Tibial nerve (tissue), 4 donors: ENCODE measurements around the gene IQSEC1. TPM values are rescaled to one million over a fixed set of nuclear protein-coding genes. Genes with fewer than 3 reads are reported as not detected.

ENCODE experiments used
- DNase-seq, 2 donors: peaks; one replicate each; pipeline ENCODE4 v3.0.0-alpha.2; 2019; ENCODE audit warnings: low spot score in 2 of 2
- H3K27ac ChIP-seq, 4 donors: fragments of 200-600 bp; sonication (generic) in 3 of 4; one replicate each; pipeline ENCODE4 v1.5.1; 2017 to 2019; ENCODE audit warnings: mild to moderate bottlenecking in 1 of 4
- H3K27me3 ChIP-seq, 2 donors: fragments of 200-600 bp; sonication (generic) in 1 of 2; one replicate each; pipeline versions ENCODE4 v1.5.1 to v1.6.0; 2017 to 2019
- H3K36me3 ChIP-seq, 3 donors: fragments of 200-600 bp; sonication (generic); one replicate each; pipeline ENCODE4 v1.5.1; 2018 to 2019
- H3K4me1 ChIP-seq, 4 donors: fragments of 200-600 bp; sonication (generic) in 3 of 4; one replicate each; pipeline ENCODE4 v1.5.1; 2017 to 2019
- H3K4me3 ChIP-seq, 4 donors: fragments of 200-600 bp; sonication (generic) in 3 of 4; one replicate each; pipeline ENCODE4 v1.5.1; 2017 to 2019; ENCODE audit warnings: mild to moderate bottlenecking in 1 of 4, moderate library complexity in 1 of 4
- H3K9me3 ChIP-seq, 4 donors: fragments of 200-600 bp; sonication (generic) in 3 of 4; one replicate each; pipeline ENCODE4 v1.5.1; 2017 to 2019
- EP300 ChIP-seq, 2 donors: sonication (generic); formaldehyde crosslinking; IDR thresholded peaks; one replicate each; pipeline ENCODE4 v1.6.1; 2017; ENCODE audit warnings: antibody characterized with exemption in 2 of 2, mild to moderate bottlenecking in 1 of 2
- POLR2A ChIP-seq, 2 donors: fragments of 450-650 bp; IDR thresholded peaks; one replicate each; pipeline ENCODE4 v1.6.1; 2017; ENCODE audit warnings: antibody characterized with exemption in 2 of 2, mild to moderate bottlenecking in 2 of 2, moderate library complexity in 2 of 2
- WGBS, 2 donors: methylation state at CpG; one replicate each; pipeline ENCODE4 v1.1.5; 2018; 5-methylcytosine and 5-hydroxymethylcytosine counted together
- total RNA-seq, 4 donors: library from RNA; depleted of rRNA; stranded (reverse); fragments of >200 nt; gene quantifications; one replicate each; pipeline ENCODE4 v1.1.0, GENCODE V29; 2016
- TF ChIP-seq, protein P1 (sequence below), 5 experiments: fragments of 200-600 bp in 3 of 5; fragments of 450-650 bp in 2 of 5; sonication (generic) in 3 of 5; IDR thresholded peaks; one replicate each; pipeline ENCODE4 v1.5.1; 2016 to 2019; ENCODE audit warnings: antibody characterized with exemption in 5 of 5, mild to moderate bottlenecking in 3 of 5, moderate library complexity in 2 of 5

Gene IQSEC1
- total RNA-seq, 4 donors from 2014 or later = 58.2 to 77.5 (median 68.6) TPM

DNA sequence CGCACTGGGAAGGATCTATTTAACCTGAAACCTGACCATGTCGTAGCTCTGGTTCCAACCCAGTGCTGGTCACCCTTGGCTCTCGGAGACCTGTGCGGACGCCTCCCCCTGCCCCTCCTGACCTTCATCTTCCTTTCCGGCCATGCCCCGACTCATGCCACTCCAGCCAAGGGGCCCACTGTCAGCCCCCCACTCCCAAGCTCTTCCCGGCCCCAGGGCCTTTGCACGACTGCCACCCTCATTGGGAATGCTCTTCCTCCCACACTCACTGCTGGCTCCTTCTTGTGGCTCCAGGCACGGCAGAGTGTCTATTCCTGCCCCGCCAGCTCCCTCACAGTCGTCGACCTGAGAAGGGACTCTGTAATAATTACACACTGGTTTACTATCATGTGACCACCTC, 9.4 kb upstream of the IQSEC1 start:
- Histone ChIP-seq H3K27me3 (no peaks in the 10 kb centered on the region), H3K27ac (no peak overlapping the region), H3K4me3 (no peak overlapping the region), H3K4me1 (peaks cover 0 to 52% (median 5%) of the 10 kb centered on the region in 4 donors), H3K9me3 (no peaks in the 10 kb centered on the region), H3K36me3 (no peaks in the 10 kb centered on the region)
- no peak for TF ChIP-seq POLR2A (IDR thresholded peaks at IDR 0.05)
- TF ChIP-seq EP300 (IDR thresholded peaks at IDR 0.05) = no peak
- TF ChIP-seq, protein P1, sequence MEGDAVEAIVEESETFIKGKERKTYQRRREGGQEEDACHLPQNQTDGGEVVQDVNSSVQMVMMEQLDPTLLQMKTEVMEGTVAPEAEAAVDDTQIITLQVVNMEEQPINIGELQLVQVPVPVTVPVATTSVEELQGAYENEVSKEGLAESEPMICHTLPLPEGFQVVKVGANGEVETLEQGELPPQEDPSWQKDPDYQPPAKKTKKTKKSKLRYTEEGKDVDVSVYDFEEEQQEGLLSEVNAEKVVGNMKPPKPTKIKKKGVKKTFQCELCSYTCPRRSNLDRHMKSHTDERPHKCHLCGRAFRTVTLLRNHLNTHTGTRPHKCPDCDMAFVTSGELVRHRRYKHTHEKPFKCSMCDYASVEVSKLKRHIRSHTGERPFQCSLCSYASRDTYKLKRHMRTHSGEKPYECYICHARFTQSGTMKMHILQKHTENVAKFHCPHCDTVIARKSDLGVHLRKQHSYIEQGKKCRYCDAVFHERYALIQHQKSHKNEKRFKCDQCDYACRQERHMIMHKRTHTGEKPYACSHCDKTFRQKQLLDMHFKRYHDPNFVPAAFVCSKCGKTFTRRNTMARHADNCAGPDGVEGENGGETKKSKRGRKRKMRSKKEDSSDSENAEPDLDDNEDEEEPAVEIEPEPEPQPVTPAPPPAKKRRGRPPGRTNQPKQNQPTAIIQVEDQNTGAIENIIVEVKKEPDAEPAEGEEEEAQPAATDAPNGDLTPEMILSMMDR (IDR thresholded peaks at IDR 0.05) = no peak
- WGBS, 2 donors = 80 to 86% methylated on average over 13 of the region's 13 CpGs
- no peak for DNase-seq

GRCh38 chr3:13081603-13082360, 8.6 kb upstream of the IQSEC1 start:
- Histone ChIP-seq H3K9me3 (no peaks in the 10 kb centered on the region), H3K4me3 (no peak overlapping the region), H3K36me3 (no peaks in the 10 kb centered on the region), H3K27me3 (no peaks in the 10 kb centered on the region), H3K4me1 (peaks cover 0 to 49% (median 5%) of the 10 kb centered on the region in 4 donors), H3K27ac (no peak overlapping the region)
- TF ChIP-seq, protein P1 (IDR thresholded peaks at IDR 0.05) = no peak
- TF ChIP-seq EP300 (IDR thresholded peaks at IDR 0.05) (no peak), POLR2A (IDR thresholded peaks at IDR 0.05) (no peak)
- peak in 1 of 2 donors; percentile 44 for DNase-seq
- 66 to 67% methylated on average over 21 to 23 of the region's 23 CpGs for WGBS, 2 donors

DNA sequence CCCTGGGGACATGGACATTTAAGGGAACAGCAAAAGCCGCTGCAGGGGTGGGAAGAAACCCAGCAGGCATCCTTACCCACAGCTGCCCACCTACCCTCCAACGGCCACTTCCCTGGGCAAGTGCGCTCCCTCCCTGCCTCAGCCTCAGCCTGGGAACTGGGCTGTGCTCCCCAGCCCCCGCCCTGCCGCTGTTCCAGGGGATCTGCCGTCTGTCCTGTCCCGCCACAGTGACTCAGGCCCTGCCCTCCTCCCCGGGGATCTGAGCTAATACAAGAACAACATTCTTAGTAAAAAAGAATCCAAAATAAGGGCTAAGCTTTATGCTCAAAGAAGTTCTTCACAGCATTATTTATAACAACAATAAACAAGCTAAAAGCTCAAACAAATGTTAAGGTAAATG, 7.4 kb upstream of the IQSEC1 start:
- no peaks in the 10 kb centered on the region for H3K36me3 ChIP-seq
- H3K4me3 ChIP-seq = no peak overlapping the region
- H3K4me1 ChIP-seq = peaks cover 0 to 47% (median 5%) of the 10 kb centered on the region in 4 donors
- 29 to 41% methylated on average over 8 of the region's 8 CpGs for WGBS, 2 donors
- no peaks in the 10 kb centered on the region for H3K9me3 ChIP-seq
- H3K27ac ChIP-seq = no peak overlapping the region
- H3K27me3 ChIP-seq = peaks cover 0 to 9% of the 10 kb centered on the region in 2 donors
- peak; percentile 58 to 62 for DNase-seq
- TF ChIP-seq, protein P1 (IDR thresholded peaks at IDR 0.05) = no peak
- TF ChIP-seq POLR2A (IDR thresholded peaks at IDR 0.05) = no peak
- TF ChIP-seq EP300 (IDR thresholded peaks at IDR 0.05) = no peak

GRCh38 chr3:13080026-13080425, 6.8 kb upstream of the IQSEC1 start:
- 77 to 81% methylated on average over 3 of the region's 3 CpGs for WGBS, 2 donors
- Histone ChIP-seq H3K27ac (no peak overlapping the region), H3K36me3 (no peaks in the 10 kb centered on the region), H3K9me3 (no peaks in the 10 kb centered on the region), H3K4me1 (peaks cover 0 to 47% (median 5%) of the 10 kb centered on the region in 4 donors), H3K27me3 (peaks cover 0 to 15% of the 10 kb centered on the region in 2 donors), H3K4me3 (no peak overlapping the region)
- no peak for DNase-seq
- TF ChIP-seq EP300 (IDR thresholded peaks at IDR 0.05) = no peak
- no peak for TF ChIP-seq POLR2A (IDR thresholded peaks at IDR 0.05)
- TF ChIP-seq, protein P1 (IDR thresholded peaks at IDR 0.05) = no peak

DNA sequence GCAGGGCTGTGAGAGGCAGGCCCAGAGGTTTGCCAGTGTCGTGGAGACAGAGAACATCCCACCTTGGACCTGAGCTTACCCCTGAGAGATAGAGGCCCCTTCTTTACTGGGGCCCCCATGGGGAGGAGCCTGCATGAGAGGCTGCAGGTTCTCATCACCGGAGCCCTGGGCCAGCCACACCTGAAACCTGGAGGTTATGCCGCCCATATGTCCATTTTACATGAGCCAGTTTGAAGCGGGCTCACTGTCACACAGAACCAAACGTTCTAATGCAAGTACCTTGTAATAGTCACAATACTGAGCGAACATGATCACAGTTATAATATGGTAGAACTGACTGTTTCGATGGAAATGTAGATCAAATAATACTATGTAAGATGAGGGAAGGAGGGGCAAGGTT, 6.3 kb upstream of the IQSEC1 start:
- TF ChIP-seq EP300 (IDR thresholded peaks at IDR 0.05) = no peak
- no peak for TF ChIP-seq POLR2A (IDR thresholded peaks at IDR 0.05)
- TF ChIP-seq, protein P1 (IDR thresholded peaks at IDR 0.05) = no peak
- DNase-seq = no peak
- H3K27me3 ChIP-seq = peaks cover 0 to 20% of the 10 kb centered on the region in 2 donors
- no peaks in the 10 kb centered on the region for H3K9me3 ChIP-seq
- 93 to 96% methylated on average over 7 of the region's 7 CpGs for WGBS, 2 donors
- H3K4me3 ChIP-seq = no peak overlapping the region
- H3K27ac ChIP-seq = no peak overlapping the region
- peaks cover 0 to 47% (median 5%) of the 10 kb centered on the region in 4 donors for H3K4me1 ChIP-seq
- no peaks in the 10 kb centered on the region for H3K36me3 ChIP-seq
